ENCODE data around the gene SCN3B. TPM values are rescaled to one million over a fixed set of nuclear protein-coding genes. Genes with fewer than 3 reads are reported as not detected.

The SCN3B gene
- total RNA-seq, 1 donor from 2014 or later = not detected

DNA sequence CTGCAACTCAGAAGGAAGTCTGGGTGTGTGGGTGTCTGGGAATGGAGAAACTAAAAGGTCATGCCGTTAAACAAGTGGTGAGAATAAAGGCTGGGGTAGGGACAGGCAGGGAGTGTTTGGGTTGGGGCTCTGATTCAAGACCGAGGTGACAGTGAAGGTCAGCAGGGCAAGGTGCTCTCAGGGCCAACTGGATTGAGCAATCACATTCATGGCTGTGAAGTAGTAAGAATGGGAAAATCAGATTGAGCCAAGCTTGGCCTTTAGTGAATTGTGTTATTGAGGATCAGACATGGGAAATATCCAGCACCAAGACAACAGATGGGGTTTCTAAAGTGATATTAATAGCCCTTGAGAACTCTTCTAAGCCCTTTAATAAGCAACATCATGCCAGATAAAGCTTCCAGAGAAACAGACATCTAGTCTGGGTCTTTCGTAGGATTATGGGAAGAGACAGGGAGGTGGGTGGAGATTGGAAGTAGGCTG, 24.3 kb downstream of the SCN3B start:
- H3K4me2 ChIP-seq = no peak overlapping the region
- H3K4me1 ChIP-seq = no peaks in the 10 kb centered on the region
- no peak overlapping the region for H2AFZ ChIP-seq (replicated peaks)
- H3K27me3 Mint-ChIP-seq (ENCODE audit: insufficient read depth, low read depth) = peaks cover 2% of the 10 kb centered on the region
- no peaks in the 10 kb centered on the region for H3K27me3 ChIP-seq
- no peak overlapping the region for H3K27ac Mint-ChIP-seq
- no peaks in the 10 kb centered on the region for H3K9me3 Mint-ChIP-seq
- no peaks in the 10 kb centered on the region for H3K36me3 ChIP-seq
- no peak for DNase-seq (ENCODE audit: low spot score)
- H3K9ac ChIP-seq = no peak overlapping the region
- peaks cover 2% of the 10 kb centered on the region for H3K4me1 Mint-ChIP-seq
- no peak overlapping the region for H3K4me3 ChIP-seq
- H4K20me1 ChIP-seq (ENCODE audit: low read depth) = no peaks in the 10 kb centered on the region
- no peak overlapping the region for H3K4me3 Mint-ChIP-seq
- no peaks in the 10 kb centered on the region for H3K79me2 ChIP-seq (ENCODE audit: low read depth)
- H3K36me3 Mint-ChIP-seq = peaks cover under 1% of the 10 kb centered on the region
- TF ChIP-seq, protein P1, sequence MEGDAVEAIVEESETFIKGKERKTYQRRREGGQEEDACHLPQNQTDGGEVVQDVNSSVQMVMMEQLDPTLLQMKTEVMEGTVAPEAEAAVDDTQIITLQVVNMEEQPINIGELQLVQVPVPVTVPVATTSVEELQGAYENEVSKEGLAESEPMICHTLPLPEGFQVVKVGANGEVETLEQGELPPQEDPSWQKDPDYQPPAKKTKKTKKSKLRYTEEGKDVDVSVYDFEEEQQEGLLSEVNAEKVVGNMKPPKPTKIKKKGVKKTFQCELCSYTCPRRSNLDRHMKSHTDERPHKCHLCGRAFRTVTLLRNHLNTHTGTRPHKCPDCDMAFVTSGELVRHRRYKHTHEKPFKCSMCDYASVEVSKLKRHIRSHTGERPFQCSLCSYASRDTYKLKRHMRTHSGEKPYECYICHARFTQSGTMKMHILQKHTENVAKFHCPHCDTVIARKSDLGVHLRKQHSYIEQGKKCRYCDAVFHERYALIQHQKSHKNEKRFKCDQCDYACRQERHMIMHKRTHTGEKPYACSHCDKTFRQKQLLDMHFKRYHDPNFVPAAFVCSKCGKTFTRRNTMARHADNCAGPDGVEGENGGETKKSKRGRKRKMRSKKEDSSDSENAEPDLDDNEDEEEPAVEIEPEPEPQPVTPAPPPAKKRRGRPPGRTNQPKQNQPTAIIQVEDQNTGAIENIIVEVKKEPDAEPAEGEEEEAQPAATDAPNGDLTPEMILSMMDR (IDR thresholded peaks at IDR 0.05) = no peak
- no peak for TF ChIP-seq EZH2 (IDR thresholded peaks at IDR 0.05)
- no peak for TF ChIP-seq EZH2phosphoT487 (IDR thresholded peaks at IDR 0.05)
- H3K9me3 ChIP-seq (ENCODE audit: low read depth) = no peaks in the 10 kb centered on the region
- no peak overlapping the region for H3K27ac ChIP-seq
- H3F3A ChIP-seq (ENCODE audit: low read depth) = no peaks in the 10 kb centered on the region

DNA sequence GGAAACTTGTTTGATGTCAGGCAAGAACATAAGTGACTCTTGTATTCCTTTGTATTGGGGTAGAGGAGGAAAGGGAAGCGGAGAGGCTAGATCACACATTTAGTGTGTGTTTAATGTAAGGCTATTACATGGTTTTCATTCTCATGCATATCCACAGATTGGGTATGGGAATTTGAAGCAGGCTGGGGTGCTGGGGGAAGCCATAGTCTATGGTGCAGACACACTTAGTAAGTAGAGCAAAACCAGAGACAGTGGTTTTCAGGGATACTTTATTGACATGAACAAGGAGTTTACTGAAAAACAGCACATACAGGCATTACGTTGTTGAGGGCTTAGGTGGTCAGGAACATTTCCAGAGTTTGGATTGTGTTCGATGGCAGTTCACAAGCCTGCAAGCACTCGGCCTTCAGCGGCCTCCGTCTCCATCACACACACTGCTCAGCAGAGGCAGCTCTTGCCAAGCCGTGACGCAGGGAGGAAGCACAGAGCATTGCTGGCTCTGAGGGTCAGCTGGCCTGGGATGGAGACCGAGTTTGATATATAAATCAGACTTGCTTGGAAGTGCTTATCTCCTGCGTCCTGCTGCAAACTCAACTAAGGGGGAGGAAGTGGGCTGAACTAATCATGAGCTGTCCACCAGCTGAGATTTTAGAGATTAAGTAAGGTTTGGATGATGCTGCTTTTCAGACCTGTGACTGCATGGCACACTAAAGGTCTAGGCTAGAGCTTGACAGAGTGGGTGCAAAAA, 25.3 kb downstream of the SCN3B start:
- H3K36me3 Mint-ChIP-seq = peaks cover 6% of the 10 kb centered on the region
- peaks cover 2% of the 10 kb centered on the region for H3K27me3 Mint-ChIP-seq (ENCODE audit: insufficient read depth, low read depth)
- Histone ChIP-seq H3F3A (ENCODE audit: low read depth) (no peaks in the 10 kb centered on the region), H3K4me2 (no peak overlapping the region), H3K4me3 (no peak overlapping the region), H3K79me2 (ENCODE audit: low read depth) (no peaks in the 10 kb centered on the region), H3K4me1 (no peaks in the 10 kb centered on the region), H4K20me1 (ENCODE audit: low read depth) (no peaks in the 10 kb centered on the region), H3K9me3 (ENCODE audit: low read depth) (no peaks in the 10 kb centered on the region), H2AFZ (replicated peaks) (no peak overlapping the region), H3K36me3 (no peaks in the 10 kb centered on the region), H3K9ac (no peak overlapping the region), H3K27me3 (no peaks in the 10 kb centered on the region), H3K27ac (no peak overlapping the region)
- TF ChIP-seq, protein P1 (IDR thresholded peaks at IDR 0.05) = no peak
- TF ChIP-seq EZH2phosphoT487 (IDR thresholded peaks at IDR 0.05) (no peak), EZH2 (IDR thresholded peaks at IDR 0.05) (no peak)
- DNase-seq (ENCODE audit: low spot score) = no peak
- peaks cover 2% of the 10 kb centered on the region for H3K4me1 Mint-ChIP-seq
- H3K4me3 Mint-ChIP-seq = no peak overlapping the region
- H3K9me3 Mint-ChIP-seq = no peaks in the 10 kb centered on the region
- no peak overlapping the region for H3K27ac Mint-ChIP-seq

DNA sequence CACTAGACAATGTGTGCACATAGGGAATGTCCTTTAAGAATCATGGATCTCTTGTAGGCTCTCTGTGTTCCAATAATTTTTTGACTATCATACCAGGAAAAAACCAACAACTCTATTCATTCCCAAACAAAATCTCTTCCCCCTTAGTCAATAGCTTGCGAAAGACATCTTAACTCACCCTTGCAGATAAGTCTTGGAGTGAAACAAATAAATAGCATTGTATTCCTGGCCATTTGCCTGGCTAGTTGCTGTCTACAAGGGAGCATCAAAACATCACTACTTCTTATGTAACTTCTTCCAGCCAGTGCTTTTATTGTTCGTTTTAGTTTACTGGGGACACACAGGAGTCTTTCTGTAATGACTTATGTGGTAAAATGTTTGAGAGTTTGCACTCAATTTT, 29.4 kb downstream of the SCN3B start:
- Histone ChIP-seq H2AFZ (replicated peaks) (no peak overlapping the region), H3K9ac (no peak overlapping the region), H3K79me2 (ENCODE audit: low read depth) (no peaks in the 10 kb centered on the region), H3K36me3 (no peaks in the 10 kb centered on the region), H3K27me3 (no peaks in the 10 kb centered on the region), H3K4me2 (no peak overlapping the region), H3K4me1 (no peaks in the 10 kb centered on the region), H3K9me3 (ENCODE audit: low read depth) (no peaks in the 10 kb centered on the region), H4K20me1 (ENCODE audit: low read depth) (no peaks in the 10 kb centered on the region), H3F3A (ENCODE audit: low read depth) (no peaks in the 10 kb centered on the region), H3K4me3 (no peak overlapping the region), H3K27ac (no peak overlapping the region)
- Mint-ChIP-seq H3K27me3 (ENCODE audit: insufficient read depth, low read depth) (no peaks in the 10 kb centered on the region), H3K9me3 (no peaks in the 10 kb centered on the region), H3K4me1 (peaks cover 2% of the 10 kb centered on the region), H3K27ac (no peak overlapping the region), H3K36me3 (peaks cover 19% of the 10 kb centered on the region), H3K4me3 (no peak overlapping the region)
- DNase-seq (ENCODE audit: low spot score) = no peak
- TF ChIP-seq, protein P1 (IDR thresholded peaks at IDR 0.05) = no peak
- TF ChIP-seq EZH2phosphoT487 (IDR thresholded peaks at IDR 0.05) (no peak), EZH2 (IDR thresholded peaks at IDR 0.05) (no peak)

Data from neural progenitor cell (in vitro differentiated cells).